HG02970 (cell line): ENCODE data around the gene ALMS1.
"Not testable (repeated sequence)": the region's sequence is repeated elsewhere in the genome, so short reads cannot be mapped to it uniquely, and the experiment has no call there.

ENCODE experiments used
- ATAC-seq: cut with Tn5 transposase; IDR thresholded peaks from one replicate; pipeline ENCODE4 v1.9.1; 2021; ENCODE audit warnings: mild to moderate bottlenecking, moderate library complexity, moderate number of reproducible peaks; ENCODE audit not compliant: unreplicated experiment, low FRiP score

Gene ALMS1

GRCh38 chr2:73611867-73612266, 226.2 kb downstream of the ALMS1 start:
- no peak for ATAC-seq

- no peak for ATAC-seq
Observed at GRCh38 chr2:73614105-73614504, 228.5 kb downstream of the ALMS1 start.

- ATAC-seq: no peak
Observed at GRCh38 chr2:73614997-73615396, 229.4 kb downstream of the ALMS1 start.

GRCh38 chr2:73619925-73620324, 234.3 kb downstream of the ALMS1 start:
- not testable (repeated sequence) for ATAC-seq

GRCh38 chr2:73624036-73624435, 238.4 kb downstream of the ALMS1 start:
- not testable (repeated sequence) for ATAC-seq

GRCh38 chr2:73624625-73625024, 239.0 kb downstream of the ALMS1 start:
- ATAC-seq: not testable (repeated sequence)

GRCh38 chr2:73626237-73626636, 240.6 kb downstream of the ALMS1 start:
- ATAC-seq: not testable (repeated sequence)

GRCh38 chr2:73628493-73628892, 242.9 kb downstream of the ALMS1 start:
- ATAC-seq: not testable (repeated sequence)

- not testable (repeated sequence) for ATAC-seq
Observed at GRCh38 chr2:73630662-73631266, 245.1 kb downstream of the ALMS1 start.

GRCh38 chr2:73636977-73637376, 251.3 kb downstream of the ALMS1 start:
- ATAC-seq: not testable (repeated sequence)

- ATAC-seq: no peak
Observed at GRCh38 chr2:73638429-73638828, 252.8 kb downstream of the ALMS1 start.

GRCh38 chr2:73640511-73640911, 254.9 kb downstream of the ALMS1 start:
- no peak for ATAC-seq

- ATAC-seq: no peak
Observed at GRCh38 chr2:73640946-73641766, 255.5 kb downstream of the ALMS1 start.

GRCh38 chr2:73641767-73642062, 256.1 kb downstream of the ALMS1 start:
- no peak for ATAC-seq

GRCh38 chr2:73642338-73643018, 256.8 kb downstream of the ALMS1 start, which contains the start of gene NAT8:
NAT8 (minus strand) TSS chr2:73642422; CDS start chr2:73641628, 794 bp downstream.
- no peak for ATAC-seq

- ATAC-seq: not testable (repeated sequence)
Observed at GRCh38 chr2:73647690-73648089, 262.1 kb downstream of the ALMS1 start.

GRCh38 chr2:73651591-73652230, 266.1 kb downstream of the ALMS1 start:
- no peak for ATAC-seq

GRCh38 chr2:73652348-73652747, 266.7 kb downstream of the ALMS1 start:
- no peak for ATAC-seq

- ATAC-seq: no peak
Observed at GRCh38 chr2:73654175-73654574, 268.5 kb downstream of the ALMS1 start.
